ENCODE results near the gene PLXNB2.
A peak's percentile ranks its signal among the peaks of the same experiment; 100 is the strongest.

The PLXNB2 gene

DNA sequence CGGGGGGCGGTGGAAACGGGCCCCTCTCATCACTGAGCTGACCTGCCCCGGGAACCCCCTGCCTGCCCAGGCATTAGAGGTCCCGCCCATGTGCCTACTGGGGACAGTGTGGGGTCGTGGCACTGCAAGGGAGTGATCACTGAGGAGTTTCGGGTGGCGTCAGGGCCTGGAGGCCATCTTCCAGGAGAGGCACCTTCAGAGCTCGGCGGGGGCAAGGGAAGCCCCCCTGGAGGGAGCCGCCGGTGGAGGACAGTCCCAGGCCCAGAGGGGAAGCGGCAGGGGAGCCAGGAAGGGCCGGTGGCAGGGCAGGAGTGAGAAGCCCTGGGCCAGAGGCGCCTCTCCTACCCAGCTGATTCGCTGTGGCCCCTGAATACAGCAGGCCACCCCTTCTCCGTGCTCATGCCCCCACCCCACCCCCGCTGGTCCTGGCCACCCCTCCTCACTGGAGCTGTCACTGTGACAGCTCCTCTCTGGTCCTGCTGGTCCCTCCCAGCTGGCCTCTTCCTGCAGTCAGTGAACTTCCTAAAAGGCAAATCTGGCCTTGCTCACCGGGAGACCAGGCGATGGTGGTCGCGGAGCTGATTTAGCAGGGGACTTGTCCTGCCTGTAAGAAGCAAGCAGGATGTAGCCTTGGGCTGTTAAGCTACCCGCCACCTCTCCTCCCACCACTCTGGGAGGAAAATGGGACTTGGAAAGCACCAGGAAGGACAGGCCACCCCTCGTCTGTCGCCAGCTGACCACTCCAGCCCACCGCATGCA lies 35.2 kb downstream of the PLXNB2 start:
- Histone ChIP-seq H3K4me3 (no peak overlapping the region), H3K27me3 (ENCODE audit: low read depth) (no peaks in the 10 kb centered on the region), H3K4me1 (peaks cover 10% of the 10 kb centered on the region), H3K36me3 (replicated peaks) (peaks cover 19% of the 10 kb centered on the region), H3K9me3 (no peaks in the 10 kb centered on the region)
- peak in 1 of 2 experiments; percentile 52 for DNase-seq (ENCODE audit: low spot score in 2 of 2)
- in situ Hi-C loops (cut with MboI; ENCODE audit: low sequenced_read_pairs): loop anchor here (10.0 kb wide), 1 partner anchor 53 kb away; the partner anchor contains the start of gene DENND6B

DNA sequence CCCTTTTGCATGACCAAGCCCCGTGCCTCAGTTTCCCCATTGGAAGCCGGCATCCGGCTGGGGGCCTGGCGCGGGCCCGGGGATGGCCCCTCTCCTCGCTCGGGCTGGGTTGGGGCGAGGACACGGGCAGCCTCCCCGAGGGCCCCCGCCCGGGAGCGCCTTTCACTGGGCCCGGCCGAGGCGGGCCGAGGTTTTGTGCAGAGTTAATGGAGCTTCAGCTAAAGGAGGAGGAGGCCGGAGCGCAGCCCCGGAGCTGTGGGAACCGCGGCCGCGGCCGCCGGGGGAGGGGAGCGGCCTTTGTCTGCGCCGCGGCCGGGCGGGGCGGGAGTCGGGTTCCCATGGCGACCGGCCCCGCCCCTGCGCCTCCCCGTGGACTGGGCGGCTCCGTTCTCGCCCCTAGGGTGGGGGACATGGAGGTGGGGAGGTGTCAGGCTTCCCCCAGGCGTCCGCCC lies 35.9 kb downstream of the PLXNB2 start:
- Histone ChIP-seq H3K4me1 (peaks cover 10% of the 10 kb centered on the region), H3K9me3 (no peaks in the 10 kb centered on the region), H3K4me3 (peak overlapping the region; percentile 44), H3K27me3 (ENCODE audit: low read depth) (no peaks in the 10 kb centered on the region), H3K36me3 (replicated peaks) (peaks cover 15% of the 10 kb centered on the region)
- DNase-seq (ENCODE audit: low spot score in 2 of 2): peak; percentile 71 to 90
- in situ Hi-C loops (cut with MboI; ENCODE audit: low sequenced_read_pairs): loop anchor here (10.0 kb wide), 1 partner anchor 53 kb away; the partner anchor contains the start of gene DENND6B

DNA sequence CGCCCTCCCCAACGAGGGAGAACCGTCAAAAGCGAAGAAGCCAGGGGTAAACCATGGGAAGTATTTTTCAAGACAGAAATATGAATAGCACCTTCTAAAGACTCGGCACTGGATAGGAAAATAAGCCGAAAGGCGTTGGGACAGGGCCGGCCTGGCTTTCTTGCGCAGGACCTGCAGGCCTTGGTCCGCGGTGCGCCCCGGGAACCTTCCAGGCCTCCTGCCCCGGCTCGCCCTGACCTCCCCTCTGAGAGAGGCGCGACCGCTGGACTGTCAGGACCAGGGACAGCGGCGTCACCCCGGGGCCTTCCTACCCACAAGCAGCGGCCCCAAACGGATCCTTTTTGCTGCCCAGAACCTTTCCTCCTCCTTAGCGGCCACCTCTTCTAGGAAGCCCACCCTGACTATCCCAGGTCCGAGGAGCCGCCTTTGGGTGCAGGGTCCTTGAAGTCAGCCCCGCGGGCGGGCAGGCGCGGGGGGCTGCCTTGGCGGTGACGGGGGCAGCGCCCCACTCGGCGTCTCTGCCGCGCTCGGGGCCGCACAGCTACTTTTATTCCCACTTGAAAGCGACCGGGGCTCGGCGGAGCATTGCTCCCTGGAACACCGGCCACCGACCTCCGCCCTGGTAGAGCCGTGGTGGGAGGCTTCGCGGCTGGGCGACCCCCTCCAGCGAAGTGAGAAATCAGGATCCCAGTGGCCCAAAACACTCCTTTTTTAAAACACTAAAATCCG lies 36.6 kb downstream of the PLXNB2 start:
- Histone ChIP-seq H3K27me3 (ENCODE audit: low read depth) (no peaks in the 10 kb centered on the region), H3K9me3 (no peaks in the 10 kb centered on the region), H3K4me3 (peak overlapping the region; percentile 44), H3K4me1 (peaks cover 10% of the 10 kb centered on the region), H3K36me3 (replicated peaks) (peaks cover 10% of the 10 kb centered on the region)
- peak in 1 of 2 experiments; percentile 86 for DNase-seq (ENCODE audit: low spot score in 2 of 2)
- in situ Hi-C loops (cut with MboI; ENCODE audit: low sequenced_read_pairs): loop anchor here (10.0 kb wide), 1 partner anchor 54 kb away; the partner anchor contains the start of gene DENND6B

DNA sequence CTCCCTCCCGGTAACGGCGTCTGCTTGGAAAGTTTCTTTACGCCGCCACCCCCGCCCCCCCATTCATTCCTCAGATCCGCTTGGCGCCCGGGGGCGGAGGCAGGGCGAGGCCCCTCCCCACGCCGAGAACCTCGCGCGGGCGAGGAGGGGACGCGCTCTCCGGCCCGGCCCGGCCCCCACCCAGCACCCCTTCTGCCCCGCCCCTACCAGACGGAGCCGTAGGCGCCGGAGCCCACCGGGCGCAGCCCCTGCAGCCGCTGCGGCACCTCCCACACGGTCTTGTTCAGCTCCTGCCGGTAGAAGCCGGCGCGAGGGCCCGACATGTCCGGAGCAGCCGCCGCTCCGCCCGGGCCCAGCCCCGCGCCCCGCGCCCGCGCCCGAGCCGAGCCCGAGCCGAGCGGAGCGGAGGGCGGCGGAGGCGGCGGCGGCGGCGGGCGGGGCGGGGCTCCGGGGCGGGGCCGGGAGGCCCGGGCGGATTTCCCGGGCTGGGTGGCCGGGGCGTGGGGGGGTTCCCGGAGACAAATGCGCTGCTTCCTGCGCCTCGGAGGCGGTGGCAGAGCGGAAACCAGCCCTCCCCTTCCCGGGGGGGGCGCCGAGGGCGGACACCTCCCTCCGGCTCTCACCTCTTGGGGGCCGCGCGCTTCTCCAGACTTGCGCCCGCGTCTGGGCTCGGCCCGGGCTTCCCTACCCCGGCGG lies 37.3 kb downstream of the PLXNB2 start, which contains the start of gene MAPK11:
MAPK11 (minus strand) TSS at position 411 of the 696 bp plus-strand sequence; CDS start at position 323, 88 bp downstream.
- no peaks in the 10 kb centered on the region for H3K9me3 ChIP-seq
- in situ Hi-C loops (cut with MboI; ENCODE audit: low sequenced_read_pairs): loop anchor here (10.0 kb wide), 1 partner anchor 55 kb away; the partner anchor contains the start of gene DENND6B
- DNase-seq (ENCODE audit: low spot score in 2 of 2): peak; percentile 38 to 77
- H3K4me1 ChIP-seq: peaks cover 10% of the 10 kb centered on the region
- peaks cover 3% of the 10 kb centered on the region for H3K36me3 ChIP-seq (replicated peaks)
- H3K27me3 ChIP-seq (ENCODE audit: low read depth): no peaks in the 10 kb centered on the region
- H3K4me3 ChIP-seq: peak within 1 kb of the TSS; percentile 44

DNA sequence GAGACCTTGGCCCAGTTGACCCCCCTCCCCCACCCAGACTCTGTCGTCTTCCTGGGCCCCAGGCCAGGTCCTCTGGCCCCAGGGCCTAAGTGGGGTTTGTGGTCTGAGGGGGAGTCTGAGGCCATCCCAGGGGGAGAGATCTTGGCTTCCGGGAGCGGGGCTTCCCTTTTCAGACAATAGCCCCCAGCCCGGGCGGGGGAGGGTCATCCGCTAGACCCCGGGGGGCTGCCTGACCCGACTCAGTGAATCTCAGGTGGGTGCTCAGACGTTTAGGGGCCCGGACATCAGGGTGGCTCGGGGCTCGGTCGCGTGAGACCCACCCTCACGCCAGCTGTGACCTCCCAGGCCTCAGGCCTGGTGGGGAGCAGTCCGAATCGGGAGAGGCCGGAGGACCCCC lies 37.9 kb downstream of the PLXNB2 start:
- H3K4me3 ChIP-seq: peak overlapping the region; percentile 44
- peak in 1 of 2 experiments; percentile 31 for DNase-seq (ENCODE audit: low spot score in 2 of 2)
- H3K27me3 ChIP-seq (ENCODE audit: low read depth): no peaks in the 10 kb centered on the region
- no peaks in the 10 kb centered on the region for H3K36me3 ChIP-seq (replicated peaks)
- H3K9me3 ChIP-seq: no peaks in the 10 kb centered on the region
- peaks cover 10% of the 10 kb centered on the region for H3K4me1 ChIP-seq
- in situ Hi-C loops (cut with MboI; ENCODE audit: low sequenced_read_pairs): no loop called here

DNA sequence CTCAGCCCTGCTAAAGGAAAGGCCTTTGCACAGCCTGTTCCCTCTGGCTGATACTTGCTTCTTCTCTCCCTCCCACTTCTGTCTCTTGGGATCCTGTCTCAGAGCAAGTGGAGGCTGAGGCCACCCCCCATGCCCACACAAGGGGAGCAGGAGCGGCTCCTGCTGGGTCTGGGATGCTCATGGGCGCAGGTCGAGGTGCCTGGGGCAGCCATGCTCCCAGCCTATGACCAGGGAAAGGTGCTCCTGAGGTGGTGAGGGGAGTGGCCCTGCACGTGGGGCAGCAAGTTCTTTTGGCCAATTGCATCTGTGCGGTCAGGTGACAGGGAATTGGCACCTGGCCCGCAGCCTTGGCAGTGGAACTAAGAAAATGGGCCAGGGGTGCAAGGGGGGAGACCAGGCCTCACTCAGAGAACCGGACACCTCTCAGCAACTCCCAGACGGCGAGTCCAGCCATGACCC lies 38.8 kb downstream of the PLXNB2 start:
- H3K36me3 ChIP-seq (replicated peaks): no peaks in the 10 kb centered on the region
- H3K4me1 ChIP-seq: peaks cover 10% of the 10 kb centered on the region
- H3K27me3 ChIP-seq (ENCODE audit: low read depth): no peaks in the 10 kb centered on the region
- in situ Hi-C loops (cut with MboI; ENCODE audit: low sequenced_read_pairs): no loop called here
- no peaks in the 10 kb centered on the region for H3K9me3 ChIP-seq
- no peak overlapping the region for H3K4me3 ChIP-seq
- DNase-seq (ENCODE audit: low spot score in 2 of 2): no peak

DNA sequence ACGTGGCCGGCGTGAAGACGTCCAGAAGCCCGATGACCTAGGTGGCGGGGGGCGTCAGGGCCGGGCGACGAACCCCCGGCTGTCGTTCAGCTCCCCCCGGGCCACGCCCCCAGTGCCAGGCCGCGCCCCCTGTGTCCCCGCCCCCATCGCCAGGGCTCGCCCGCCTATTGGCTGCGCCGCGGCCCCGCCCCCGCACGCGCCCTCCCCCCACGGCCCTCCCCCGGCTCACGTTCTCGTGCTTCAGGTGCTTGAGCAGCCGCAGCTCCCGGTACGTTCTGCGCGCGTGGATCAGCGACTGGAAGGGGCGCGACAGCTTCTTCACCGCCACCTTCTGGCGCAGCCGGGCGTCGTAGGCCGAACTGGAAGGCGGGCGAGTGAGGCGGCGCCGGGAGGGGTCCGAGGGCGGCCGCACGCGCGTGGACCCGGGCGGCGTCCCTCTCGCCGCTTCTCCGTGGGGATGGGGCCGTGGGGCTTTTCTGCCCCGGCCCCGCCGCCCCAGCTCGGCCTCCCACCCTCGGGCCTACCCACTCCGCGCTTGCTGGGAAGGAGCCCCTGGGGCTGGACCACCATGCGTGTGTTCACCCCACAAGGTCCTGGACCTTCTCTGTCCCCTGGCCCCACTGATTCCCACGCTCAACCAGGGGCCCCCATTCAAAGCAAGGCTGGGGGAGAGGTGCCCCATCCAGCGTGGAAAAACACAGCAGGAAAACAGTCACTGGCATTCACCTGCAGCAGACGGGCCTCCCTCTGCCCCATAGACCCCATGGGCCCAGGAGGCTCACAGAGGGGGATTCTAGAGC lies 39.7 kb downstream of the PLXNB2 start:
- H3K4me1 ChIP-seq: peaks cover 12% of the 10 kb centered on the region
- in situ Hi-C loops (cut with MboI; ENCODE audit: low sequenced_read_pairs): no loop called here
- DNase-seq (ENCODE audit: low spot score in 2 of 2): no peak
- H3K9me3 ChIP-seq: no peaks in the 10 kb centered on the region
- H3K27me3 ChIP-seq (ENCODE audit: low read depth): no peaks in the 10 kb centered on the region
- H3K4me3 ChIP-seq: no peak overlapping the region
- no peaks in the 10 kb centered on the region for H3K36me3 ChIP-seq (replicated peaks)

DNA sequence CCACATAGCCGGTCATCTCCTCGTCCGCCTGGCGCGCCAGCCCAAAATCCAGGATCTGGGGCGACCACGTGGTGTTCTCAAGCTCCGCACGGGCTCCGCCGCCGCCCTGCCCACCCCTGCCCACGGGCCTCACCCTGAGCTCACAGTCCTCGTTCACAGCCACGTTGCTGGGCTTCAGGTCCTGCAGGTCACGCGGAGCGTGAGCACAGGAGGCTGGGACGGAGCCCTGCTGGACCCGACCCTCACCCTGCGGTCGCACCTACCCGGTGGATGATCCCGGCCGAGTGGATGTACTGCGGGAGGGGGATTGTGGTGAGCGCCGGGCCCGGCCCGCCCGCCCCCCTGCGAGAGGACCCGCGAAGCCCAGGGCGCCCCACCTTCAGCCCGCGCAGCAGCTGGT lies 40.5 kb downstream of the PLXNB2 start:
- in situ Hi-C loops (cut with MboI; ENCODE audit: low sequenced_read_pairs): no loop called here
- no peaks in the 10 kb centered on the region for H3K27me3 ChIP-seq (ENCODE audit: low read depth)
- DNase-seq (ENCODE audit: low spot score in 2 of 2): no peak
- H3K9me3 ChIP-seq: no peaks in the 10 kb centered on the region
- no peaks in the 10 kb centered on the region for H3K36me3 ChIP-seq (replicated peaks)
- H3K4me1 ChIP-seq: peaks cover 19% of the 10 kb centered on the region
- no peak overlapping the region for H3K4me3 ChIP-seq

DNA sequence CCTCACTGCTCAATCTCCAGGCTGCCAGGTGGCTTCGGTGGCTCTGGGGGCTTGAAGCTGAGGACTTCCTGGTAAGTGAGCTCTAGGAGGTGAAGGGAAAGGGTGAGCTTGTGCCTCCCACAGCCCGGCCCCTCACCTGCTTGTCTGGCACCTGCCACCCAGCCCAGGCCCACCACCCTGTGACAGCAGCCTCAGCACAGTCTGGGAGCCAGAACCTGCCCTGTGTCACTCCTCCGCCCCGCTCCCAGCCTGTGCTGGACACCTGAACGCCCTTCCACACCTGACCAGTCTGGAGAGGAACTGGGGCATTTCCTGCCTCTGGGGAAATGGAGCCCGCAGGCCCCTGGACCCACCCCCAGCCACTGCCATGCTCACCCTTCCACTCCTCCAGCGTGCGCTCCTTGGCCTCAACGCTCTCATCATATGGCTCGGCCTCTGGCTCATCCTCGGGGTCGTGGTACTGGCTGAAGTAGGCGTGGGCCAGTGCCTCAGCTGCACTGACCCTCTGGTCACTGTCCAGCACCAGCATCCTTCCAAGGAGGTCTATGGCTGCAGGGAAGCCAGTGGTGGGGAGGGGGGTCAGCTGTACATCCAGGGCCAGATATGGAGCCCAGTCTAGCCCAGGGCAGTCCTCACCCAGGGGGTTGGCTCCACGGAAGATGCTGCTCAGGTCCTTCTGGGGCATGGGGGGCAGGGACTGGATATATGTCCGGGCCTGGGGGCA lies 42.3 kb downstream of the PLXNB2 start:
- Histone ChIP-seq H3K27me3 (ENCODE audit: low read depth) (no peaks in the 10 kb centered on the region), H3K36me3 (replicated peaks) (no peaks in the 10 kb centered on the region), H3K4me1 (peaks cover 10% of the 10 kb centered on the region), H3K4me3 (no peak overlapping the region), H3K9me3 (no peaks in the 10 kb centered on the region)
- in situ Hi-C loops (cut with MboI; ENCODE audit: low sequenced_read_pairs): no loop called here
- DNase-seq (ENCODE audit: low spot score in 2 of 2): no peak

DNA sequence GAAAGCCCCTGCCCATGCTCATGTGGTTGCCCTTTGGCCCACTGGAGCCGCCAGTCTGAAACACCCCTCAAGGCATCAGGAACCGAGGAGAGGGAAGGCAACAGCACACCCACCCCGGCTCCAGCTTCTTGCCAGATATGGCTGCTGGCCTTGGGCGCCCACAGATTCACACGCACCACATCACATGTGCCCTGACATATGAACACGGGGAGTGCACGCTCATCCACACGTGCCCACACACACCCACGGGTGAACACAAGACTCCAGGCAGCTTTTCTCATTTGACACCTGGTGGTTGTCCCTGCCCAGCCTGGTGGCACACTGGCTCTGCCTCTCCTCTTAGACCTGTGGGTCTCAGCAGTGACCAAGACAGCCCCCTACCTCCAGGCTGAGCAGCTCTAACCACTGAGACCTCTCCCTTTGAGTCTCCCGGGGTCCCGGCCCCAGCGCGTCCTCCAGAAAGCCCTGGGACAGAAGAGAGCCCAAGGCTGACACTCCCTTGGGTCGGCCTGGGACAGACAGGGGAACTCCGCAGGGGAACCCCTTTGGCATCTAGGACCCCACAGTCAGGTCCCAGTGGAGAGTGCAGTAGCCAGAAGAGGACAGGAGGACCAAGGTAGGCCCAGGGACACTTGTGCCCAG lies 43.2 kb downstream of the PLXNB2 start:
- Histone ChIP-seq H3K4me3 (no peak overlapping the region), H3K27me3 (ENCODE audit: low read depth) (no peaks in the 10 kb centered on the region), H3K4me1 (peaks cover 10% of the 10 kb centered on the region), H3K36me3 (replicated peaks) (no peaks in the 10 kb centered on the region), H3K9me3 (no peaks in the 10 kb centered on the region)
- in situ Hi-C loops (cut with MboI; ENCODE audit: low sequenced_read_pairs): no loop called here
- DNase-seq (ENCODE audit: low spot score in 2 of 2): no peak

DNA sequence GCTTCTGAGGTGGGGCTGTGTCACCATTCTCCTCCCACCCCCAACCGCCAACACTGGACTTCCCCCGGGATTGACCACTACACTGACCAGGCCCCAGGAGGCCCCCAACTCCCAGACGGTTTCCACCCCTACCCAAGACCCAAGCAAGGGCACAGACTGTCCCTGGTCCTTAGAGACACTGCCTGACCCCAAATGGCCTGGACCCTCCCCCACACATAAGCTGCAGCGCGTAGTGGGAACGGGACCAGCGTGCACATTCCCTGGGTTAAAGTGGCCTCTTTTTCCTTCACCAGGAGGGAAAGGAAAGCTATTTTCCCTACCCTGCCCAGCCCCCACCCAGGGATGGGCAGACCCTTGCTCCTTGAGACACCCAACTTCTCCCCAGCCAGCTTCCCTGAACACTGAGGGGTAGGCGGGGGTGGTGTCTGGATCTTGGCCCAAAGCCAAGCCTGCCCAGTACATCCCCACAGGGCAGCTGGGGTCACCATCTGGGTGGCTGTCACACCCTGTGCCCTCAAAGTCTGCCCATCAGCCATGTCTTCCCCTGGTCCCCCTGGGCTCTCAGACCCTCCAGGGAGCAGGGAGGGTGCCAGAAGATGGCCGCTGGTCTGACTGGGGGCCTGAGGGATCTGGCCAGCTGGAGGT lies 44.4 kb downstream of the PLXNB2 start:
- H3K4me1 ChIP-seq: peaks cover 10% of the 10 kb centered on the region

More for the DNA sequence above, 44.4 kb downstream of the PLXNB2 start:
- H3K4me3 ChIP-seq: no peak overlapping the region
- H3K27me3 ChIP-seq (ENCODE audit: low read depth): no peaks in the 10 kb centered on the region
- H3K9me3 ChIP-seq: no peaks in the 10 kb centered on the region
- peaks cover 9% of the 10 kb centered on the region for H3K36me3 ChIP-seq (replicated peaks)
- no peak for DNase-seq (ENCODE audit: low spot score in 2 of 2)
- in situ Hi-C loops (cut with MboI; ENCODE audit: low sequenced_read_pairs): no loop called here
